ENCODE data around the gene ATP13A4.

DNA sequence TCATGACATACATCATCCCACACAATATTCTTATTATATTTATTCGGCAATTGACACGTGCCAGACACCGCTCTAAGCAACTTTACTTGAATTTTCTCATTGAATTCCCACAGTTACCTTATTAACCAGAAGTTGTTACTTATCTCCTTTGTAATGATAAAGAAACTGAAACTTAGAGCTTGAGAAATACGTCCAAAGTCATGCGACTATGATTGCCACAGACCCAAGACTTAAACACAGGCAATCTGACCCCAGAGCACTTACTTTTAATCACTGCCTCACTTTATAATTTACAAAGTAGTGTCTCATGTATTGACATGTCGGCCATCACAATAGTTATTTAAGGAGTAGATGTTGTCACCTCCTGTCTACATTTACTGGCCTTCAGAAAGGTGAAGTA, 64.7 kb downstream of the ATP13A4 start:
- TF ChIP-seq CTCF (IDR thresholded peaks at IDR 0.05; ENCODE audit: low read depth, low read length, missing input control), result no peak
- no peak for TF ChIP-seq ATF3 (IDR thresholded peaks at IDR 0.05)
- no peak for TF ChIP-seq TAF1 (conservative IDR thresholded peaks at IDR 0.05)
- no peak for TF ChIP-seq RAD21 (IDR thresholded peaks at IDR 0.05)
- TF ChIP-seq FOXA1 (IDR thresholded peaks at IDR 0.05), result no peak
- no peak for TF ChIP-seq REST (IDR thresholded peaks at IDR 0.05)
- no peak for TF ChIP-seq HNF4G (IDR thresholded peaks at IDR 0.05)
- no peak for TF ChIP-seq YY1 (IDR thresholded peaks at IDR 0.05)
- TF ChIP-seq JUND (IDR thresholded peaks at IDR 0.05), result no peak
- no peak for TF ChIP-seq MAX (IDR thresholded peaks at IDR 0.05)
- no peak for TF ChIP-seq FOXA2 (IDR thresholded peaks at IDR 0.05)
- no peak for TF ChIP-seq HNF4A (conservative IDR thresholded peaks at IDR 0.05)
- no peak for TF ChIP-seq RXRA (IDR thresholded peaks at IDR 0.05)
- no peak for TF ChIP-seq SP1 (IDR thresholded peaks at IDR 0.05)
